ENCODE results near the gene HSD17B12. TPM values are rescaled to one million over a fixed set of nuclear protein-coding genes. Genes with fewer than 3 reads are reported as not detected.

HSD17B12 gene
- total and polyA plus RNA-seq, 2 of the 4 experiments (the other 2 are of a cell fraction) = 38.0 to 44.6 TPM

GRCh38 chr11:43903969-43904368 lies 223.4 kb downstream of the HSD17B12 start:
- dilution Hi-C loops (cut with HindIII; ENCODE audit: low sequenced_read_pairs, unreplicated experiment) = loop anchor here (25.0 kb wide), 1 partner anchor 133 kb away; the partner anchor contains the start of gene ACCSL
- WGBS, 2 experiments (ENCODE audit: extremely low coverage in 2 of 2, insufficient read length in 1 of 2) = no CpG with 5 or more reads among the region's 4 CpGs
- no TSS peak for BruUV-seq (replicated peaks)
- Histone ChIP-seq H4K5ac (ENCODE audit: low read depth, low read length) (no peak overlapping the region), H3K56ac (ENCODE audit: extremely low read depth, insufficient read depth, low read length) (no peak overlapping the region), H3K27ac (ENCODE audit: insufficient read depth, low read length) (no peak overlapping the region), H2AFZ (replicated peaks; ENCODE audit: low read length, poor library complexity) (no peak overlapping the region), H4K91ac (ENCODE audit: insufficient read depth, low read depth, low read length) (no peak overlapping the region), H3K14ac (replicated peaks; ENCODE audit: low read depth, low read length) (no peak overlapping the region), H2BK5ac (ENCODE audit: low read depth, low read length, poor library complexity, severe bottlenecking) (no peak overlapping the region), H2BK15ac (ENCODE audit: low read depth, low read length) (no peak overlapping the region), H4K20me1 (ENCODE audit: insufficient read depth, low read length) (no peaks in the 10 kb centered on the region), H3K18ac (ENCODE audit: low read depth, low read length) (no peak overlapping the region), H3K23ac (ENCODE audit: low read depth, low read length) (no peak overlapping the region), H3K27me3 (ENCODE audit: control insufficient read depth, insufficient read depth, low read length) (no peaks in the 10 kb centered on the region), H4K8ac (ENCODE audit: low read depth in 2 of 2, low read length in 2 of 2) (no peak overlapping the region), H2AK5ac (ENCODE audit: low read depth, low read length) (no peak overlapping the region), H3K36me3 (ENCODE audit: control insufficient read depth, insufficient read depth, low read length) (peaks cover 17% of the 10 kb centered on the region), H2BK120ac (ENCODE audit: low read depth, low read length) (no peak overlapping the region), H3K9me3 (ENCODE audit: control insufficient read depth, insufficient read depth, low read length) (no peaks in the 10 kb centered on the region), H3K4ac (ENCODE audit: low read depth, low read length) (no peak overlapping the region), H2BK20ac (ENCODE audit: low read depth, low read length) (no peak overlapping the region), H3K9ac (ENCODE audit: low read depth, low read length) (no peak overlapping the region), H3K4me3 (ENCODE audit: insufficient read depth, low read depth, low read length) (no peak overlapping the region), H2AK9ac (replicated peaks; ENCODE audit: low read depth, low read length, poor library complexity) (no peak overlapping the region), H3K4me1 (ENCODE audit: control insufficient read depth, insufficient read depth, low read length) (no peaks in the 10 kb centered on the region), H3K9me1 (ENCODE audit: insufficient read depth, low read length) (no peaks in the 10 kb centered on the region; the same call in 1 of the 2 replicates), H3K79me1 (ENCODE audit: low read depth in 1 of 2, low read length in 2 of 2) (peaks cover 4% of the 10 kb centered on the region in 2 experiments; a peak in 1 of 4 replicates), H3K4me2 (ENCODE audit: low read depth, low read length) (no peak overlapping the region)
- ChIA-PET CTCF (no interaction called here), POLR2A (ENCODE audit: unreplicated experiment) (interaction anchor here (0.6 kb wide), 1 partner anchor 15 kb away, joined by 3 read pairs; no protein-coding TSS in a partner anchor)
- in situ Hi-C loops (cut with MboI; ENCODE audit: low sequenced_read_pairs) = no loop called here
- intact Hi-C loops (cut with micrococcal nuclease) = no loop called here
- ATAC-seq (ENCODE audit: low read depth) (no peak), DNase-seq (no peak)
- TF ChIP-seq SMC3 (IDR thresholded peaks at IDR 0.05; ENCODE audit: low read depth, low read length) = no peak
- TF ChIP-seq CHD1 (IDR thresholded peaks at IDR 0.05; ENCODE audit: low read depth, low read length) = no peak
- no peak for TF ChIP-seq POLR2A (IDR thresholded peaks at IDR 0.05; ENCODE audit: low read depth, low read length)
- no peak for TF ChIP-seq RCOR1 (IDR thresholded peaks at IDR 0.05; ENCODE audit: insufficient replicate concordance, low read length)
- TF ChIP-seq, protein P1, sequence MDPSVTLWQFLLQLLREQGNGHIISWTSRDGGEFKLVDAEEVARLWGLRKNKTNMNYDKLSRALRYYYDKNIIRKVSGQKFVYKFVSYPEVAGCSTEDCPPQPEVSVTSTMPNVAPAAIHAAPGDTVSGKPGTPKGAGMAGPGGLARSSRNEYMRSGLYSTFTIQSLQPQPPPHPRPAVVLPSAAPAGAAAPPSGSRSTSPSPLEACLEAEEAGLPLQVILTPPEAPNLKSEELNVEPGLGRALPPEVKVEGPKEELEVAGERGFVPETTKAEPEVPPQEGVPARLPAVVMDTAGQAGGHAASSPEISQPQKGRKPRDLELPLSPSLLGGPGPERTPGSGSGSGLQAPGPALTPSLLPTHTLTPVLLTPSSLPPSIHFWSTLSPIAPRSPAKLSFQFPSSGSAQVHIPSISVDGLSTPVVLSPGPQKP (IDR thresholded peaks at IDR 0.05; ENCODE audit: borderline replicate concordance, low read depth, low read length) = no peak
- no peak for TF ChIP-seq FOS (IDR thresholded peaks at IDR 0.05; ENCODE audit: low read depth, low read length)
- TF ChIP-seq RAD21 (IDR thresholded peaks at IDR 0.05; ENCODE audit: low read length) = no peak
- TF ChIP-seq NFE2L2 (IDR thresholded peaks at IDR 0.05; ENCODE audit: low read depth, low read length) = no peak
- no peak for TF ChIP-seq CEBPB (IDR thresholded peaks at IDR 0.05; ENCODE audit: low read depth, low read length)
- no peak for TF ChIP-seq MXI1 (IDR thresholded peaks at IDR 0.05; ENCODE audit: borderline replicate concordance, low read depth, low read length)
- TF ChIP-seq, protein P2, sequence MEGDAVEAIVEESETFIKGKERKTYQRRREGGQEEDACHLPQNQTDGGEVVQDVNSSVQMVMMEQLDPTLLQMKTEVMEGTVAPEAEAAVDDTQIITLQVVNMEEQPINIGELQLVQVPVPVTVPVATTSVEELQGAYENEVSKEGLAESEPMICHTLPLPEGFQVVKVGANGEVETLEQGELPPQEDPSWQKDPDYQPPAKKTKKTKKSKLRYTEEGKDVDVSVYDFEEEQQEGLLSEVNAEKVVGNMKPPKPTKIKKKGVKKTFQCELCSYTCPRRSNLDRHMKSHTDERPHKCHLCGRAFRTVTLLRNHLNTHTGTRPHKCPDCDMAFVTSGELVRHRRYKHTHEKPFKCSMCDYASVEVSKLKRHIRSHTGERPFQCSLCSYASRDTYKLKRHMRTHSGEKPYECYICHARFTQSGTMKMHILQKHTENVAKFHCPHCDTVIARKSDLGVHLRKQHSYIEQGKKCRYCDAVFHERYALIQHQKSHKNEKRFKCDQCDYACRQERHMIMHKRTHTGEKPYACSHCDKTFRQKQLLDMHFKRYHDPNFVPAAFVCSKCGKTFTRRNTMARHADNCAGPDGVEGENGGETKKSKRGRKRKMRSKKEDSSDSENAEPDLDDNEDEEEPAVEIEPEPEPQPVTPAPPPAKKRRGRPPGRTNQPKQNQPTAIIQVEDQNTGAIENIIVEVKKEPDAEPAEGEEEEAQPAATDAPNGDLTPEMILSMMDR (conservative IDR thresholded peaks at IDR 0.05; ENCODE audit: low read depth, low read length) = no peak
- TF ChIP-seq MAFK (IDR thresholded peaks at IDR 0.05; ENCODE audit: low read depth, low read length) = no peak
- TF ChIP-seq BHLHE40 (IDR thresholded peaks at IDR 0.05; ENCODE audit: low read depth, low read length) = no peak
- TF ChIP-seq, protein P3, sequence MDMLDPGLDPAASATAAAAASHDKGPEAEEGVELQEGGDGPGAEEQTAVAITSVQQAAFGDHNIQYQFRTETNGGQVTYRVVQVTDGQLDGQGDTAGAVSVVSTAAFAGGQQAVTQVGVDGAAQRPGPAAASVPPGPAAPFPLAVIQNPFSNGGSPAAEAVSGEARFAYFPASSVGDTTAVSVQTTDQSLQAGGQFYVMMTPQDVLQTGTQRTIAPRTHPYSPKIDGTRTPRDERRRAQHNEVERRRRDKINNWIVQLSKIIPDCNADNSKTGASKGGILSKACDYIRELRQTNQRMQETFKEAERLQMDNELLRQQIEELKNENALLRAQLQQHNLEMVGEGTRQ (IDR thresholded peaks at IDR 0.05; ENCODE audit: low read depth, low read length) = no peak
- no peak for TF ChIP-seq MAZ (IDR thresholded peaks at IDR 0.05; ENCODE audit: borderline replicate concordance, low read depth, low read length)
- no peak for TF ChIP-seq RFX5 (IDR thresholded peaks at IDR 0.05; ENCODE audit: low read depth, low read length)

All from IMR-90 (cell line).